HG03558 (cell line): ENCODE measurements around the gene KANSL1.

ENCODE experiments used
- ATAC-seq: cut with Tn5 transposase; IDR thresholded peaks from one replicate; pipeline ENCODE4 v1.9.1; 2021; ENCODE audit warnings: moderate number of reproducible peaks; ENCODE audit not compliant: unreplicated experiment; ENCODE audit errors: extremely low read depth

The KANSL1 gene

GRCh38 chr17:46045639-46046038 is 147.6 kb downstream of the KANSL1 start:
- ATAC-seq: no peak

GRCh38 chr17:46044989-46045388 is 148.2 kb downstream of the KANSL1 start:
- no peak for ATAC-seq

GRCh38 chr17:46044286-46044928 is 148.8 kb downstream of the KANSL1 start:
- no peak for ATAC-seq

- ATAC-seq: no peak
Observed at GRCh38 chr17:46043606-46044005, 149.6 kb downstream of the KANSL1 start.

GRCh38 chr17:46042925-46043324 is 150.3 kb downstream of the KANSL1 start:
- ATAC-seq: no peak

GRCh38 chr17:46042246-46042645 is 151.0 kb downstream of the KANSL1 start:
- no peak for ATAC-seq

- ATAC-seq: no peak
Observed at GRCh38 chr17:46039592-46040186, 153.5 kb downstream of the KANSL1 start.

GRCh38 chr17:46038937-46039336 is 154.3 kb downstream of the KANSL1 start:
- no peak for ATAC-seq

GRCh38 chr17:46038414-46038813 is 154.8 kb downstream of the KANSL1 start:
- no peak for ATAC-seq

- no peak for ATAC-seq
Observed at GRCh38 chr17:46037722-46038255, 155.4 kb downstream of the KANSL1 start.

GRCh38 chr17:46036491-46036890 is 156.7 kb downstream of the KANSL1 start:
- no peak for ATAC-seq

GRCh38 chr17:46035112-46035818 is 158.0 kb downstream of the KANSL1 start:
- ATAC-seq: no peak

- no peak for ATAC-seq
Observed at GRCh38 chr17:46033392-46033791, 159.8 kb downstream of the KANSL1 start.

- no peak for ATAC-seq
Observed at GRCh38 chr17:46032909-46033308, 160.3 kb downstream of the KANSL1 start.

GRCh38 chr17:46031920-46032319 is 161.3 kb downstream of the KANSL1 start:
- no peak for ATAC-seq

GRCh38 chr17:46031440-46031839 is 161.8 kb downstream of the KANSL1 start:
- no peak for ATAC-seq

- no peak for ATAC-seq
Observed at GRCh38 chr17:46030752-46031151, 162.5 kb downstream of the KANSL1 start.

GRCh38 chr17:46029627-46030026 is 163.6 kb downstream of the KANSL1 start:
- ATAC-seq: no peak

- no peak for ATAC-seq
Observed at GRCh38 chr17:46028981-46029565, 164.2 kb downstream of the KANSL1 start.

GRCh38 chr17:46028374-46028773 is 164.9 kb downstream of the KANSL1 start:
- no peak for ATAC-seq

- ATAC-seq: no peak
Observed at GRCh38 chr17:46027976-46028325, 165.3 kb downstream of the KANSL1 start.
